Stimulated activated CD4-positive, alpha-beta T cell treated with anti-CD3 and anti-CD28 coated beads, Interleukin-2, amount 100 ng/mL, for 24 hours (primary cell): ENCODE results near the gene MAPK9.

Experiments
- DNase-seq, 2 donors: peaks; one replicate each; pipeline ENCODE4 v3.0.0-alpha.2; 2020

The MAPK9 gene

GRCh38 chr5:180291943-180292831 is at the start of gene MAPK9:
MAPK9 (minus strand) TSS chr5:180292083; CDS start chr5:180280561, 11,522 bp downstream.
- peak; percentile 83 to 87 for DNase-seq

- DNase-seq: no peak
Measured at GRCh38 chr5:180341595-180341994, 49.7 kb upstream of the MAPK9 start.

- no peak for DNase-seq
Measured at GRCh38 chr5:180340856-180341255, 49.0 kb upstream of the MAPK9 start.

GRCh38 chr5:180339583-180340183 is 47.8 kb upstream of the MAPK9 start:
- no peak for DNase-seq

- DNase-seq: no peak
Measured at GRCh38 chr5:180338001-180338707, 46.3 kb upstream of the MAPK9 start.

- no peak for DNase-seq
Measured at GRCh38 chr5:180336234-180337020, 44.5 kb upstream of the MAPK9 start.

GRCh38 chr5:180335614-180336233 is 43.8 kb upstream of the MAPK9 start:
- no peak for DNase-seq

GRCh38 chr5:180334751-180335613 is 43.1 kb upstream of the MAPK9 start:
- DNase-seq: no peak

- no peak for DNase-seq
Measured at GRCh38 chr5:180334176-180334575, 42.3 kb upstream of the MAPK9 start.

- DNase-seq: no peak
Measured at GRCh38 chr5:180333661-180334060, 41.8 kb upstream of the MAPK9 start.

GRCh38 chr5:180332861-180333260 is 41.0 kb upstream of the MAPK9 start:
- DNase-seq: no peak

- no peak for DNase-seq
Measured at GRCh38 chr5:180332051-180332517, 40.2 kb upstream of the MAPK9 start.

- no peak for DNase-seq
Measured at GRCh38 chr5:180331647-180331950, 39.7 kb upstream of the MAPK9 start.

GRCh38 chr5:180330810-180331646 is 39.1 kb upstream of the MAPK9 start:
- no peak for DNase-seq

- no peak for DNase-seq
Measured at GRCh38 chr5:180330270-180330648, 38.4 kb upstream of the MAPK9 start.

- DNase-seq: no peak
Measured at GRCh38 chr5:180329606-180330269, 37.9 kb upstream of the MAPK9 start.

GRCh38 chr5:180329138-180329435 is 37.2 kb upstream of the MAPK9 start:
- no peak for DNase-seq

- DNase-seq: peak; percentile 89 to 90
Measured at GRCh38 chr5:180328296-180329137, 36.6 kb upstream of the MAPK9 start.

GRCh38 chr5:180326989-180327565 is 35.2 kb upstream of the MAPK9 start:
- DNase-seq: no peak
